ENCODE results near the gene FAM216B. TPM values are rescaled to one million over a fixed set of nuclear protein-coding genes. Genes with fewer than 3 reads are reported as not detected.

FAM216B gene
- total and polyA plus RNA-seq, 7 donors: not detected

DNA sequence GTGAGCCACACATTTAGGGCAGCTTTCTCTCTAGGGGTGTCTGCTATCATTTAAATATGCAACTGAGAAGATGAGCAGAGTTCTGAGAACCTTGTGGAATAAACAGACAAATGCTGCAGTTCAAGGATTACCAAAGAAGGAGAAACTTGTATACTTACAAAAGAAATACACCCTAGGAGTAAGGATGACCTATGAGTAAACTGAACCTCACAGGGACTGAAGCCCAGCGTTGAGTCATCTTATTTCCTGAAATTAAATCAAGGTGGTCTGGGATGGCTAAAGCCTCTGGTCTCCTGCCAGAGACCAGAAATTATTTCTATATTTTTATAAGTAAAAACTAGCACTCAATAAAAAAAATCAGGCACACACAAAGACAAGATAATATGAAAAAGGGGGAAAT, 40.1 kb downstream of the FAM216B start:
- H3K4me3 ChIP-seq: no peak overlapping the region
- no peak for TF ChIP-seq CTCF (IDR thresholded peaks at IDR 0.05)
- H3K27ac ChIP-seq: no peak overlapping the region
- H3K9me3 ChIP-seq: no peaks in the 10 kb centered on the region
- H3K4me1 ChIP-seq: no peaks in the 10 kb centered on the region
- no peaks in the 10 kb centered on the region for H3K27me3 ChIP-seq (ENCODE audit: insufficient read depth in 3 of 3, low read length in 2 of 3)
- no peaks in the 10 kb centered on the region for H3K36me3 ChIP-seq (ENCODE audit: insufficient read depth in 1 of 2, low read depth in 1 of 2)
- DNase-seq: no peak
- WGBS, 3 donors: 60 to 69% (median 64%) methylated on average over 1 of the region's 1 CpG
- ATAC-seq: no peak
- intact Hi-C loops (cut with DNase I): no loop called here

- ATAC-seq (no peak), DNase-seq (no peak)
- intact Hi-C loops (cut with DNase I): no loop called here
- WGBS, 3 donors: 65 to 68% (median 65%) methylated on average over 10 of the region's 10 CpGs
- Histone ChIP-seq H3K36me3 (ENCODE audit: insufficient read depth in 1 of 2, low read depth in 1 of 2) (no peaks in the 10 kb centered on the region), H3K4me1 (no peaks in the 10 kb centered on the region), H3K9me3 (no peaks in the 10 kb centered on the region), H3K27ac (no peak overlapping the region), H3K27me3 (ENCODE audit: insufficient read depth in 3 of 3, low read length in 2 of 3) (no peaks in the 10 kb centered on the region), H3K4me3 (no peak overlapping the region)
- no peak for TF ChIP-seq CTCF (IDR thresholded peaks at IDR 0.05)
Measured at GRCh38 chr13:42832341-42833096, 51.1 kb downstream of the FAM216B start.

GRCh38 chr13:42834946-42835345, 53.6 kb downstream of the FAM216B start:
- Histone ChIP-seq H3K27me3 (ENCODE audit: insufficient read depth in 3 of 3, low read length in 2 of 3) (no peaks in the 10 kb centered on the region), H3K36me3 (ENCODE audit: insufficient read depth in 1 of 2, low read depth in 1 of 2) (no peaks in the 10 kb centered on the region), H3K4me1 (no peaks in the 10 kb centered on the region), H3K9me3 (no peaks in the 10 kb centered on the region), H3K4me3 (no peak overlapping the region), H3K27ac (no peak overlapping the region)
- 69 to 87% (median 75%) methylated on average over 3 of the region's 3 CpGs for WGBS, 3 donors
- DNase-seq (no peak), ATAC-seq (no peak)
- TF ChIP-seq CTCF (IDR thresholded peaks at IDR 0.05): no peak
- intact Hi-C loops (cut with DNase I): no loop called here

GRCh38 chr13:42836930-42837690, 55.7 kb downstream of the FAM216B start:
- no peaks in the 10 kb centered on the region for H3K27me3 ChIP-seq (ENCODE audit: insufficient read depth in 3 of 3, low read length in 2 of 3)
- H3K27ac ChIP-seq: no peak overlapping the region
- 47 to 49% (median 47%) methylated on average over 10 of the region's 10 CpGs for WGBS, 3 donors
- H3K9me3 ChIP-seq: no peaks in the 10 kb centered on the region
- no peak for DNase-seq
- H3K36me3 ChIP-seq (ENCODE audit: insufficient read depth in 1 of 2, low read depth in 1 of 2): no peaks in the 10 kb centered on the region
- intact Hi-C loops (cut with DNase I): no loop called here
- no peaks in the 10 kb centered on the region for H3K4me1 ChIP-seq
- peak; percentile 9 for TF ChIP-seq CTCF (IDR thresholded peaks at IDR 0.05)
- H3K4me3 ChIP-seq: no peak overlapping the region
- ATAC-seq: no peak

Other genes starting within 250 kb of the FAM216B start
- not detected for gene TNFSF11, start 207.4 kb upstream of the FAM216B start, total RNA-seq
- not detected for gene TNFSF11, start 207.4 kb upstream of the FAM216B start, polyA plus RNA-seq
- gene EPSTI1, start 210.7 kb downstream of the FAM216B start, total RNA-seq: 1 to 10 TPM; 1.4 to 2.6 (median 1.5) TPM
- under 1 TPM; 0.82 to 0.91 (median 0.89) TPM for gene EPSTI1, start 210.7 kb downstream of the FAM216B start, polyA plus RNA-seq
- 10 to 100 TPM in 3 of 4 donors, 1 to 10 TPM in 1; 9.4 to 13.6 (median 11.4) TPM for gene DNAJC15, start 242.0 kb downstream of the FAM216B start, total RNA-seq
- gene DNAJC15, start 242.0 kb downstream of the FAM216B start, polyA plus RNA-seq: 10 to 100 TPM; 17.1 to 22.4 (median 18.8) TPM

Measured in psoas muscle (tissue), 8 donors.